Measurements from ENCODE around the gene CCN2.

CCN2 gene

GRCh38 chr6:131929976-131930375 is 21.2 kb downstream of the CCN2 start:
- Histone ChIP-seq H3K79me2 (ENCODE audit: low read length) (no peaks in the 10 kb centered on the region), H3K9ac (ENCODE audit: low read length) (no peak overlapping the region), H2AFZ (ENCODE audit: low read depth, low read length) (no peak overlapping the region), H4K20me1 (ENCODE audit: insufficient read depth, low read length) (no peaks in the 10 kb centered on the region), H3K4me3 (ENCODE audit: low read length) (no peak overlapping the region), H3K27me3 (ENCODE audit: low read depth, low read length) (no peaks in the 10 kb centered on the region), H3K27ac (ENCODE audit: low read length) (no peak overlapping the region), H3K4me2 (ENCODE audit: low read length) (no peak overlapping the region), H3K4me1 (ENCODE audit: low read length) (no peaks in the 10 kb centered on the region), H3K9me3 (ENCODE audit: insufficient read depth, low read length) (no peaks in the 10 kb centered on the region), H3K36me3 (replicated peaks; ENCODE audit: low read depth, low read length) (no peaks in the 10 kb centered on the region)
- TF ChIP-seq EZH2phosphoT487 (IDR thresholded peaks at IDR 0.05; ENCODE audit: low read depth) = no peak
- TF ChIP-seq, protein P1, sequence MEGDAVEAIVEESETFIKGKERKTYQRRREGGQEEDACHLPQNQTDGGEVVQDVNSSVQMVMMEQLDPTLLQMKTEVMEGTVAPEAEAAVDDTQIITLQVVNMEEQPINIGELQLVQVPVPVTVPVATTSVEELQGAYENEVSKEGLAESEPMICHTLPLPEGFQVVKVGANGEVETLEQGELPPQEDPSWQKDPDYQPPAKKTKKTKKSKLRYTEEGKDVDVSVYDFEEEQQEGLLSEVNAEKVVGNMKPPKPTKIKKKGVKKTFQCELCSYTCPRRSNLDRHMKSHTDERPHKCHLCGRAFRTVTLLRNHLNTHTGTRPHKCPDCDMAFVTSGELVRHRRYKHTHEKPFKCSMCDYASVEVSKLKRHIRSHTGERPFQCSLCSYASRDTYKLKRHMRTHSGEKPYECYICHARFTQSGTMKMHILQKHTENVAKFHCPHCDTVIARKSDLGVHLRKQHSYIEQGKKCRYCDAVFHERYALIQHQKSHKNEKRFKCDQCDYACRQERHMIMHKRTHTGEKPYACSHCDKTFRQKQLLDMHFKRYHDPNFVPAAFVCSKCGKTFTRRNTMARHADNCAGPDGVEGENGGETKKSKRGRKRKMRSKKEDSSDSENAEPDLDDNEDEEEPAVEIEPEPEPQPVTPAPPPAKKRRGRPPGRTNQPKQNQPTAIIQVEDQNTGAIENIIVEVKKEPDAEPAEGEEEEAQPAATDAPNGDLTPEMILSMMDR (IDR thresholded peaks at IDR 0.05; ENCODE audit: low read depth, low read length) = no peak

- H3K4me1 ChIP-seq (ENCODE audit: low read length) = no peaks in the 10 kb centered on the region
- H3K4me2 ChIP-seq (ENCODE audit: low read length) = no peak overlapping the region
- no peak overlapping the region for H3K9ac ChIP-seq (ENCODE audit: low read length)
- no peaks in the 10 kb centered on the region for H3K36me3 ChIP-seq (replicated peaks; ENCODE audit: low read depth, low read length)
- H4K20me1 ChIP-seq (ENCODE audit: insufficient read depth, low read length) = no peaks in the 10 kb centered on the region
- H3K27ac ChIP-seq (ENCODE audit: low read length) = no peak overlapping the region
- no peaks in the 10 kb centered on the region for H3K9me3 ChIP-seq (ENCODE audit: insufficient read depth, low read length)
- H3K27me3 ChIP-seq (ENCODE audit: low read depth, low read length) = no peaks in the 10 kb centered on the region
- no peak for TF ChIP-seq EZH2phosphoT487 (IDR thresholded peaks at IDR 0.05; ENCODE audit: low read depth)
- TF ChIP-seq, protein P1 (IDR thresholded peaks at IDR 0.05; ENCODE audit: low read depth, low read length) = no peak
- H3K4me3 ChIP-seq (ENCODE audit: low read length) = no peak overlapping the region
- H3K79me2 ChIP-seq (ENCODE audit: low read length) = no peaks in the 10 kb centered on the region
- H2AFZ ChIP-seq (ENCODE audit: low read depth, low read length) = no peak overlapping the region
Measured at GRCh38 chr6:131929264-131929663, 21.9 kb downstream of the CCN2 start.

DNA sequence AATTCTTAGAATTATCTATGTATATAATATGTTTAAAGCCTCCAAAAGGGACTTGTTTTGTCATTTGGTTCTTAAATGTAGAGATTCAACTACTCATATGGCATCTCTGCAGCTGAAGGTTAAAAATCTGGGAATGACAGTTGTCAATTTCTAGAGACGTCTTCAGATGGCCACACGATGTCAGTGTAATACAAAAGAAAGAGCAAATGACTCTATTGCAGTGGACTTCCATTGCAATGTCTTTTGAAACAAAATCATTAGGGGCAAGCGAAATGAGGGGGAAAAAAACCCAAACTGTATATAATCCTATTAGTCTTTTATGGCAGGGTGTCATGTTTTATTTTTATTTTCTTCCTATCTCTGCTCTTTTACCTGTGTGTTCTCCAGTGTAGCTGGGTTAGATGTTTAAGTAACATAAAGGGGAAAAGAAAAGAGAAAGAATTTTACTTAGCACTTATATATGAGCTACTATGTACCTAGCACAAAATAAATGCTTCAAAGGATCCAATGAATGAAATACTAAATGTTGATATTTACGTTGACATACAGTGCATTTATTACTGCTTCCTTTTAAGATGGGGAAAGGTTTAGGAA is 26.2 kb downstream of the CCN2 start:
- H2AFZ ChIP-seq (ENCODE audit: low read depth, low read length) = no peak overlapping the region
- H3K79me2 ChIP-seq (ENCODE audit: low read length) = no peaks in the 10 kb centered on the region
- no peaks in the 10 kb centered on the region for H3K4me1 ChIP-seq (ENCODE audit: low read length)
- H3K4me2 ChIP-seq (ENCODE audit: low read length) = no peak overlapping the region
- TF ChIP-seq, protein P1 (IDR thresholded peaks at IDR 0.05; ENCODE audit: low read depth, low read length) = peak; percentile 52
- TF ChIP-seq EZH2phosphoT487 (IDR thresholded peaks at IDR 0.05; ENCODE audit: low read depth) = no peak
- no peak overlapping the region for H3K27ac ChIP-seq (ENCODE audit: low read length)
- H3K36me3 ChIP-seq (replicated peaks; ENCODE audit: low read depth, low read length) = no peaks in the 10 kb centered on the region
- H3K9ac ChIP-seq (ENCODE audit: low read length) = no peak overlapping the region
- H3K4me3 ChIP-seq (ENCODE audit: low read length) = no peak overlapping the region
- H3K9me3 ChIP-seq (ENCODE audit: insufficient read depth, low read length) = no peaks in the 10 kb centered on the region
- H4K20me1 ChIP-seq (ENCODE audit: insufficient read depth, low read length) = no peaks in the 10 kb centered on the region
- no peaks in the 10 kb centered on the region for H3K27me3 ChIP-seq (ENCODE audit: low read depth, low read length)

GRCh38 chr6:131923356-131923755 is 27.8 kb downstream of the CCN2 start:
- no peaks in the 10 kb centered on the region for H4K20me1 ChIP-seq (ENCODE audit: insufficient read depth, low read length)
- H3K4me2 ChIP-seq (ENCODE audit: low read length) = no peak overlapping the region
- H3K9me3 ChIP-seq (ENCODE audit: insufficient read depth, low read length) = no peaks in the 10 kb centered on the region
- TF ChIP-seq, protein P1 (IDR thresholded peaks at IDR 0.05; ENCODE audit: low read depth, low read length) = peak; percentile 68
- no peak for TF ChIP-seq EZH2phosphoT487 (IDR thresholded peaks at IDR 0.05; ENCODE audit: low read depth)
- H3K79me2 ChIP-seq (ENCODE audit: low read length) = no peaks in the 10 kb centered on the region
- no peaks in the 10 kb centered on the region for H3K4me1 ChIP-seq (ENCODE audit: low read length)
- H3K27ac ChIP-seq (ENCODE audit: low read length) = no peak overlapping the region
- H3K4me3 ChIP-seq (ENCODE audit: low read length) = no peak overlapping the region
- H3K27me3 ChIP-seq (ENCODE audit: low read depth, low read length) = no peaks in the 10 kb centered on the region
- no peaks in the 10 kb centered on the region for H3K36me3 ChIP-seq (replicated peaks; ENCODE audit: low read depth, low read length)
- H3K9ac ChIP-seq (ENCODE audit: low read length) = no peak overlapping the region
- no peak overlapping the region for H2AFZ ChIP-seq (ENCODE audit: low read depth, low read length)
